A549 (cell line): ENCODE results near the gene ZNF367. TPM values are rescaled to one million over a fixed set of nuclear protein-coding genes. Genes with fewer than 3 reads are reported as not detected.

ENCODE experiments used
- ATAC-seq, 2 experiments: fragments of 200-7000 bp in 1 of 2; fragments of >200 bp in 1 of 2; cut with Nextera tagmentation in 1 of 2; cut with Tn5 transposase in 1 of 2; 3 replicates each; pipeline versions ENCODE4 v1.8.0 to v1.9.1; 2018 to 2020; ENCODE audit warnings: mild to moderate bottlenecking in 1 of 2, moderate library complexity in 1 of 2
- CTCF ChIA-PET: fragments of 300-600 bp; sonication (Branson Sonifier 250); formaldehyde crosslinking; extraction: SDS; loops from one replicate; lab custom pipeline; 2021; ENCODE audit warnings: antibody characterized with exemption, inconsistent platforms; lab: Yijun Ruan, JAX
- POLR2A ChIA-PET: fragments of 350-600 bp; formaldehyde crosslinking; extraction: SDS; loops from one replicate; lab custom pipeline; 2021; ENCODE audit warnings: antibody characterized with exemption, inconsistent platforms; lab: Yijun Ruan, JAX
- DNase-seq, 2 experiments: peaks; one replicate each; pipeline versions ENCODE4 v3.0.0 to v3.0.0-alpha.2; 2011 to 2016; ENCODE audit warnings: low read depth in 1 of 2, low spot score in 1 of 2
- FAIRE-seq: peaks from 2 replicates; lab custom pipeline; 2011; peaks lifted over from hg19 to GRCh38; lab: Jason Lieb, UNC
- H3K27ac ChIP-seq, 2 experiments: fragments of >200 bp; sonication (Bioruptor Twin); formaldehyde crosslinking; 3 replicates each; pipeline ENCODE4 v1.5.1; 2016 to 2017
- H3K4me1 ChIP-seq: fragments of >200 bp; sonication (Bioruptor Twin); formaldehyde crosslinking; 3 replicates; pipeline ENCODE4 v1.6.1; 2016
- H3K4me2 ChIP-seq: fragments of >200 bp; sonication (Bioruptor Twin); formaldehyde crosslinking; 3 replicates; pipeline ENCODE4 v1.6.1; 2016
- H3K4me3 ChIP-seq: fragments of >200 bp; sonication (Bioruptor Twin); formaldehyde crosslinking; 3 replicates; pipeline ENCODE4 v1.5.1; 2016
- H3K9me3 ChIP-seq: fragments of >200 bp; sonication (Bioruptor Twin); formaldehyde crosslinking; 3 replicates; pipeline ENCODE4 v1.6.1; 2016
- BHLHE40 ChIP-seq: IDR thresholded peaks from 2 replicates; pipeline ENCODE4 v1.6.1; 2012; ENCODE audit warnings: low read depth, low read length, inconsistent platforms
- CBX8 ChIP-seq: fragments of 200-600 bp; sonication (generic); IDR thresholded peaks from 2 replicates; pipeline ENCODE4 v1.6.1; 2016
- EHF ChIP-seq: fragments of 250-450 bp; sonication (Bioruptor Pico); IDR thresholded peaks from 2 replicates; pipeline ENCODE4 v1.5.0; 2020; ENCODE audit warnings: mild to moderate bottlenecking
- FOXS1 ChIP-seq: fragments of 250-450 bp; sonication (Bioruptor Pico); IDR thresholded peaks from 2 replicates; pipeline ENCODE4 v1.5.0; 2020; ENCODE audit warnings: mild to moderate bottlenecking, moderate library complexity
- HOXA7 ChIP-seq: fragments of 250-450 bp; sonication (Bioruptor Pico); IDR thresholded peaks from 2 replicates; pipeline ENCODE4 v1.5.0; 2020; ENCODE audit warnings: mild to moderate bottlenecking, moderate library complexity
- HOXB5 ChIP-seq: fragments of 250-450 bp; sonication (Bioruptor Pico); IDR thresholded peaks from 2 replicates; pipeline ENCODE4 v1.5.0; 2020; ENCODE audit warnings: mild to moderate bottlenecking, moderate library complexity
- JUN ChIP-seq, 2 experiments: fragments of >200 bp; sonication (Bioruptor Twin); formaldehyde crosslinking; IDR thresholded peaks; 2 replicates in 1 of 2; 3 replicates in 1 of 2; pipeline ENCODE4 v1.6.1; 2016 to 2017
- JUNB ChIP-seq: fragments of >200 bp; sonication (Bioruptor Twin); formaldehyde crosslinking; IDR thresholded peaks from 2 replicates; pipeline ENCODE4 v1.6.1; 2016
- KDM5A ChIP-seq: fragments of 200-600 bp; sonication (generic); IDR thresholded peaks from 2 replicates; pipeline ENCODE4 v1.6.1; 2016; ENCODE audit warnings: antibody characterized with exemption, mild to moderate bottlenecking
- POLR2A ChIP-seq: IDR thresholded peaks from 2 replicates; pipeline ENCODE4 v1.6.1; 2012; ENCODE audit warnings: mild to moderate bottlenecking, low read length
- RFX5 ChIP-seq: fragments of 450-650 bp; IDR thresholded peaks from 2 replicates; pipeline ENCODE4 v1.7.1; 2014; ENCODE audit warnings: antibody characterized with exemption, mild to moderate bottlenecking, moderate library complexity
- RNF2 ChIP-seq: fragments of 200-600 bp; sonication (generic); IDR thresholded peaks from 2 replicates; pipeline ENCODE4 v1.6.1; 2016; ENCODE audit warnings: low read depth, mild to moderate bottlenecking, antibody characterized with exemption, moderate library complexity, borderline replicate concordance
- SMC3 ChIP-seq: fragments of >200 bp; sonication (Bioruptor Twin); formaldehyde crosslinking; IDR thresholded peaks from 3 replicates; pipeline ENCODE4 v1.6.1; 2018; ENCODE audit warnings: inconsistent platforms
- TFCP2L1 ChIP-seq: fragments of 250-450 bp; sonication (Bioruptor Pico); IDR thresholded peaks from 2 replicates; pipeline ENCODE4 v1.5.0; 2021; ENCODE audit warnings: mild to moderate bottlenecking
- TP53 ChIP-seq: fragments of 250-450 bp; sonication (Bioruptor Pico); IDR thresholded peaks from 2 replicates; pipeline ENCODE4 v1.5.0; 2021; ENCODE audit warnings: mild to moderate bottlenecking, moderate library complexity
- ZC3H11A ChIP-seq: fragments of 450-650 bp; IDR thresholded peaks from 2 replicates; pipeline ENCODE4 v1.6.1; 2014; ENCODE audit warnings: antibody characterized with exemption, mild to moderate bottlenecking
- ZFP36 ChIP-seq: fragments of 450-650 bp; IDR thresholded peaks from 2 replicates; pipeline ENCODE4 v1.6.1; 2014; ENCODE audit warnings: borderline replicate concordance; ENCODE audit not compliant: partially characterized antibody
- WGBS: methylation state at CpG from one replicate; pipeline ENCODE4 v1.1.6; 2017; ENCODE audit errors: missing lambda C conversion rate; 5-methylcytosine and 5-hydroxymethylcytosine counted together
- polyA minus RNA-seq: library from RNA; depleted of rRNA, polyadenylated mRNA; stranded (reverse); fragments of >200 nt; gene quantifications from 2 replicates; pipeline ENCODE4 v1.2.3, GENCODE V29; 2011; rRNA and poly(A)+ RNA removed
- polyA plus RNA-seq, 4 experiments: library from polyadenylated mRNA; depleted of rRNA in 3 of 4; stranded (reverse); fragments of >200 nt; fragmentation: RNase III in 1 of 4; extraction: RNeasy Plus Mini Kit Qiagen cat#74134 plus additional on column Dnase treatment in 1 of 4; gene quantifications; 2 replicates in 3 of 4; 3 replicates in 1 of 4; pipeline ENCODE4 v1.2.3, GENCODE V29; 2011 to 2017
- TF ChIP-seq, protein P1 (sequence below): fragments of 450-650 bp; IDR thresholded peaks from 2 replicates; pipeline ENCODE4 v1.6.1; 2014; ENCODE audit warnings: antibody characterized with exemption
- TF ChIP-seq, protein P2 (sequence below): IDR thresholded peaks from 2 replicates; pipeline ENCODE4 v1.6.1; 2012; ENCODE audit warnings: low read depth, borderline replicate concordance
- TF ChIP-seq, protein P3 (sequence below): IDR thresholded peaks from 2 replicates; pipeline ENCODE4 v1.6.1; 2012
- TF ChIP-seq, protein P4 (sequence below): fragments of 150-350 bp; IDR thresholded peaks from 2 replicates; pipeline ENCODE4 v1.6.1; 2014; ENCODE audit warnings: low read depth, mild to moderate bottlenecking, low read length
- TF ChIP-seq, protein P5 (sequence below): IDR thresholded peaks from 2 replicates; pipeline ENCODE4 v1.6.1; 2012
- TF ChIP-seq, protein P6 (sequence below): fragments of >200 bp; sonication (Bioruptor Twin); formaldehyde crosslinking; IDR thresholded peaks from 3 replicates; pipeline ENCODE4 v1.5.1; 2016

ZNF367 gene
- polyA plus RNA-seq (2011; rRNA removed) (3.8 and 4.8 TPM in 2 replicates), polyA plus RNA-seq (2017; fragmentation: RNase III; extraction: RNeasy Plus Mini Kit Qiagen cat#74134 plus additional on column Dnase treatment) (8.2 to 8.3 TPM (median 8.3 TPM) in 3 replicates), polyA minus RNA-seq (3.2 and 3.6 TPM in 2 replicates)
- polyA plus RNA-seq (2012; cell fraction: cytosol; rRNA removed): 3.3 and 4.2 TPM in 2 replicates
- polyA plus RNA-seq (2012; cell fraction: nucleus; rRNA removed): 5.3 and 5.4 TPM in 2 replicates

DNA sequence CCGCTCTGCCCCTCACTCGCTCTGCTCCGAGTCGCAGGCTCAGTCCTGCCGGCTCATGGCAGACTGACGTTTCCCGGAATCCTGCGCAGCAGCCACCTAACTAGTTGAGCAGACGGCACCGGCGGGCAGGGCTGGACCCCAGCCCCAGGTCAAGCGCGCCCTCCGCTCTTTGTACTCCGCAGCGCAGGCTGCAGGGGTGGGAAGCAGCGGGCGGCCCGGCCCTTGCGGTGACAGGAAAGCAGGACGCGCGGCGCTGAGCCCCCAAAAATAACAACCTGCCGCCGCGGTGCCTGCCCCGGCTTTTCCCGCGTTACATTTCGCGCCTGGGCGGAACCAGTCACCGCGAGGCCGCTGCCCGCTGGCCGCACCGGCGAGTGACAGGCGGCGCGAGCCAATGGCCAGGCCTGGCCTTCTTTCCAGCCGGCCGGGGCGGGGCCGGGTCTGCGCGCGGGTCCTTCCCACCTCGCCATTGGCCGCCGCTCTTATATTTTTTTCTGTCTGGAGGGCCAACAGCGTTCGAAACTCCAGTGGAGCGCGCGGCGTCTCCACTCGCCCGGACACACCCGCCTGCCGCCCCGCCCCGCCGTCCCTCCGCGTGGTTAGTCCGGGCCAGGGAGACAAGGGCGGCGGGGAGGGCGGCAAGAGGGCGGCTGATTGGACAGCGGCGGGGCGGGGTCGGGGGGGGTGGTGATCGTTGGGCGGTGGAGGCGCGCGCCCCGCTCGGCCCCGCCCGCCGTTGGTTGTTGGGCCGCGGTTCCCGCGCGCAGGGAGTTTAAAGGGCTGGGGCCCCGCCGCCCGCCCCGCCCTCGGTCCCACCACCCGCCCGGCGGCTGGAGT, at the start of gene ZNF367:
Gene ZNF367, minus strand, starts transcription at position 288 of the 837 bp plus-strand sequence. CDS start 338 bp downstream, outside the sequence.
- CTCF ChIA-PET: no interaction called here
- 0% methylated on average over 57 of the region's 100 CpGs for WGBS
- peak within 1 kb of the TSS; percentile 90 for H3K4me3 ChIP-seq
- H3K4me1 ChIP-seq: peaks cover 30% of the 10 kb centered on the region
- TF ChIP-seq RNF2 (no peak), TFCP2L1 (0 out of 2 replicates have a peak, but pooled peaks have one; percentile 55), JUN (IDR thresholded peaks at IDR 0.05) (peak in 1 of 2 experiments; percentile 85; a peak in 1 of 5 replicates), HOXB5 (CRISPR knock-in tag) (no peak), CBX8 (no peak), ZC3H11A (no peak), HOXA7 (CRISPR knock-in tag) (no peak), FOXS1 (CRISPR knock-in tag) (no peak), SMC3 (peak; percentile 10; the same call in 1 of the 3 replicates), JUNB (no peak), BHLHE40 (no peak), EHF (CRISPR knock-in tag) (no peak), ZFP36 (no peak), KDM5A (0 out of 2 replicates have a peak, but pooled peaks have one; percentile 47), TP53 (CRISPR knock-in tag) (no peak), RFX5 (0 out of 2 replicates have a peak, but pooled peaks have one; percentile 30), POLR2A (0 out of 2 replicates have a peak, but pooled peaks have one; percentile 16)
- TF ChIP-seq, protein P1, sequence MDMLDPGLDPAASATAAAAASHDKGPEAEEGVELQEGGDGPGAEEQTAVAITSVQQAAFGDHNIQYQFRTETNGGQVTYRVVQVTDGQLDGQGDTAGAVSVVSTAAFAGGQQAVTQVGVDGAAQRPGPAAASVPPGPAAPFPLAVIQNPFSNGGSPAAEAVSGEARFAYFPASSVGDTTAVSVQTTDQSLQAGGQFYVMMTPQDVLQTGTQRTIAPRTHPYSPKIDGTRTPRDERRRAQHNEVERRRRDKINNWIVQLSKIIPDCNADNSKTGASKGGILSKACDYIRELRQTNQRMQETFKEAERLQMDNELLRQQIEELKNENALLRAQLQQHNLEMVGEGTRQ: peak; percentile 1; the same call in 1 of the 2 replicates
- TF ChIP-seq, protein P2, sequence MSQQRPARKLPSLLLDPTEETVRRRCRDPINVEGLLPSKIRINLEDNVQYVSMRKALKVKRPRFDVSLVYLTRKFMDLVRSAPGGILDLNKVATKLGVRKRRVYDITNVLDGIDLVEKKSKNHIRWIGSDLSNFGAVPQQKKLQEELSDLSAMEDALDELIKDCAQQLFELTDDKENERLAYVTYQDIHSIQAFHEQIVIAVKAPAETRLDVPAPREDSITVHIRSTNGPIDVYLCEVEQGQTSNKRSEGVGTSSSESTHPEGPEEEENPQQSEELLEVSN: peak; percentile 88
- TF ChIP-seq, protein P3, sequence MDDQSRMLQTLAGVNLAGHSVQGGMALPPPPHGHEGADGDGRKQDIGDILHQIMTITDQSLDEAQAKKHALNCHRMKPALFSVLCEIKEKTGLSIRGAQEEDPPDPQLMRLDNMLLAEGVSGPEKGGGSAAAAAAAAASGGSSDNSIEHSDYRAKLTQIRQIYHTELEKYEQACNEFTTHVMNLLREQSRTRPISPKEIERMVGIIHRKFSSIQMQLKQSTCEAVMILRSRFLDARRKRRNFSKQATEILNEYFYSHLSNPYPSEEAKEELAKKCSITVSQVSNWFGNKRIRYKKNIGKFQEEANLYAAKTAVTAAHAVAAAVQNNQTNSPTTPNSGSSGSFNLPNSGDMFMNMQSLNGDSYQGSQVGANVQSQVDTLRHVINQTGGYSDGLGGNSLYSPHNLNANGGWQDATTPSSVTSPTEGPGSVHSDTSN: peak; percentile 93
- TF ChIP-seq, protein P4, sequence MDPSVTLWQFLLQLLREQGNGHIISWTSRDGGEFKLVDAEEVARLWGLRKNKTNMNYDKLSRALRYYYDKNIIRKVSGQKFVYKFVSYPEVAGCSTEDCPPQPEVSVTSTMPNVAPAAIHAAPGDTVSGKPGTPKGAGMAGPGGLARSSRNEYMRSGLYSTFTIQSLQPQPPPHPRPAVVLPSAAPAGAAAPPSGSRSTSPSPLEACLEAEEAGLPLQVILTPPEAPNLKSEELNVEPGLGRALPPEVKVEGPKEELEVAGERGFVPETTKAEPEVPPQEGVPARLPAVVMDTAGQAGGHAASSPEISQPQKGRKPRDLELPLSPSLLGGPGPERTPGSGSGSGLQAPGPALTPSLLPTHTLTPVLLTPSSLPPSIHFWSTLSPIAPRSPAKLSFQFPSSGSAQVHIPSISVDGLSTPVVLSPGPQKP: no peak
- TF ChIP-seq, protein P5, sequence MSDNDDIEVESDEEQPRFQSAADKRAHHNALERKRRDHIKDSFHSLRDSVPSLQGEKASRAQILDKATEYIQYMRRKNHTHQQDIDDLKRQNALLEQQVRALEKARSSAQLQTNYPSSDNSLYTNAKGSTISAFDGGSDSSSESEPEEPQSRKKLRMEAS: peak; percentile 49; the same call in 1 of the 2 replicates
- TF ChIP-seq, protein P6, sequence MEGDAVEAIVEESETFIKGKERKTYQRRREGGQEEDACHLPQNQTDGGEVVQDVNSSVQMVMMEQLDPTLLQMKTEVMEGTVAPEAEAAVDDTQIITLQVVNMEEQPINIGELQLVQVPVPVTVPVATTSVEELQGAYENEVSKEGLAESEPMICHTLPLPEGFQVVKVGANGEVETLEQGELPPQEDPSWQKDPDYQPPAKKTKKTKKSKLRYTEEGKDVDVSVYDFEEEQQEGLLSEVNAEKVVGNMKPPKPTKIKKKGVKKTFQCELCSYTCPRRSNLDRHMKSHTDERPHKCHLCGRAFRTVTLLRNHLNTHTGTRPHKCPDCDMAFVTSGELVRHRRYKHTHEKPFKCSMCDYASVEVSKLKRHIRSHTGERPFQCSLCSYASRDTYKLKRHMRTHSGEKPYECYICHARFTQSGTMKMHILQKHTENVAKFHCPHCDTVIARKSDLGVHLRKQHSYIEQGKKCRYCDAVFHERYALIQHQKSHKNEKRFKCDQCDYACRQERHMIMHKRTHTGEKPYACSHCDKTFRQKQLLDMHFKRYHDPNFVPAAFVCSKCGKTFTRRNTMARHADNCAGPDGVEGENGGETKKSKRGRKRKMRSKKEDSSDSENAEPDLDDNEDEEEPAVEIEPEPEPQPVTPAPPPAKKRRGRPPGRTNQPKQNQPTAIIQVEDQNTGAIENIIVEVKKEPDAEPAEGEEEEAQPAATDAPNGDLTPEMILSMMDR: no peak
- POLR2A ChIA-PET: interaction anchor here (1.2 to 1.7 kb wide), 2 partner anchors 31 to 194 kb away, joined by 3 to 9 read pairs; partner anchors contain the start of gene HABP4
- H3K4me2 ChIP-seq: peak within 1 kb of the TSS; percentile 78
- DNase-seq (peak; percentile 79 to 97), FAIRE-seq (no peak), ATAC-seq (peak; percentile 79 to 87)
- H3K27ac ChIP-seq: peak within 1 kb of the TSS; percentile 95 to 99
- H3K9me3 ChIP-seq: no peaks in the 10 kb centered on the region
